Left renal cortex interstitium (tissue), 4 donors: ENCODE measurements around the gene LRSAM1. TPM values are rescaled to one million over a fixed set of nuclear protein-coding genes. Genes with fewer than 3 reads are reported as not detected.

Source experiments
- DNase-seq, 4 donors: peaks; one replicate each; pipeline ENCODE4 v3.0.0-alpha.2; 2013; ENCODE audit warnings: low read depth in 4 of 4, low spot score in 2 of 4, missing footprints in 1 of 4
- polyA plus RNA-seq, 4 donors: library from polyadenylated mRNA; unstranded; fragments of 120-200 nt; gene quantifications; one replicate each; pipeline ENCODE4 v1.2.1, GENCODE V29; 2013; ENCODE audit not compliant: insufficient read length in 4 of 4

LRSAM1 gene
- polyA plus RNA-seq, 4 donors, result 14.2 to 26.1 (median 19.1) TPM

- no peak for DNase-seq
These were observed 43.0 kb downstream of the LRSAM1 start for GRCh38 chr9:127494304-127494702.

- no peak for DNase-seq
These were observed 44.7 kb downstream of the LRSAM1 start for GRCh38 chr9:127495884-127496555.

- DNase-seq, result no peak
These were observed 45.7 kb downstream of the LRSAM1 start for GRCh38 chr9:127496974-127497373.

- DNase-seq, result no peak
These were observed 46.5 kb downstream of the LRSAM1 start for GRCh38 chr9:127497656-127498290.

DNA sequence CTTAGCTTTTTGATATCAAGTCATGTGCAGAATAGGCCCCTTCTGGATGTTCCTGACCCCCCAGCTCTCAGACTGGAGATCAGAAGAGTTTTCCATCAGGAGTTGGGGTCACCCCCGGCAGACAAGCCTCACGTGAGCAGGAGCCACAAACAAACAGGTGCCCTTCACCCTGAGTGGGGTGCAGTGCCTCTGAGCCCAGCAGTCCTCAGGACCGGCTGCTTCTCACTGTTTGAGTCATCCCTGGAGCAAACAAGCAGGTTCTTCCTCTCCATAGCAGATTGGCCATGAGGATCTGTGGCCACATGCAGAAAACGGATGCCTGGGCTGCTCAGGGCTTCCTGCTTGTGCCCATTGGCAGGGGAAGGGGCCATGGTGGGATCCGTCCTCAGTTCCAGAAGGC is 47.0 kb downstream of the LRSAM1 start:
- no peak for DNase-seq

DNA sequence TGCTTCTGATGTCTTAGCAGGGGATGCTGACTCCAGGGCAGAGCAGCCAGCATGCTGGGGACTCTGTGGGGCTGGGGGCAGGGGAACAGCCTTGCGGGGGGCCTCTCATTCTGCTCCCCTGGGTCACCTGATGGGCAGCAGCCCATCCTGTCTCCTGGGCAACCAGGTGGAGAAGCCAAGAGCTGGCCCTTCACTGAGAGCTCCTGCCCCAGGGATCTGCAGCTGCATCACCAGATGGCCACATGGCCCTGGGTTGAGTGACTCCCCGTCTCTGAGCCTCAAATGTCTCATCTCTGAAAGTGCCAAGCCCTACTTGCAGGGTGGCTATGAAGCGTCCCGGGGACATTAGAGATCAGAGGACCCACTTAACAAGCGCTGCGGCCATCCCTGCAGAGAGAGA is 49.1 kb downstream of the LRSAM1 start:
- no peak for DNase-seq

DNA sequence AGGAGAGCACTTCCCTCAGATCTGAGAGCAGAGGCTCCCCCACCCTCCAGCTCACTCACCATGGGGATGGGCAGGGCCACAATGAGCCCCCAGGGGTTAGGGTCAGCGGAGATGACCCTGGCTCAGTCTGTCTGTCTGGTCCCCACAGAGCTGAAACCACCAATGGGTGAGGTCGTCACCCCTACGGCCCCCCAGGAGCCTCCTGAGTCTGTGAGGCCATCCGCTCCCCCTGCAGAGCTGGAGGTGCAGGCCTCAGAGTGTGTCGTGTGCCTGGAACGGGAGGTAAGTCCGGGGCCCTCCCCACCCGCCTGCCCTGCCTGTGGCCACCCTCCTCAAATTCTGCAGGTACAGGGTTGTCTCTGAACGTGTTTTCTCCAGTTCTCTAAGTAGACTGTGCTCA is 49.6 kb downstream of the LRSAM1 start:
- no peak for DNase-seq

GRCh38 chr9:127501821-127502343 is 50.6 kb downstream of the LRSAM1 start:
- no peak for DNase-seq

DNA sequence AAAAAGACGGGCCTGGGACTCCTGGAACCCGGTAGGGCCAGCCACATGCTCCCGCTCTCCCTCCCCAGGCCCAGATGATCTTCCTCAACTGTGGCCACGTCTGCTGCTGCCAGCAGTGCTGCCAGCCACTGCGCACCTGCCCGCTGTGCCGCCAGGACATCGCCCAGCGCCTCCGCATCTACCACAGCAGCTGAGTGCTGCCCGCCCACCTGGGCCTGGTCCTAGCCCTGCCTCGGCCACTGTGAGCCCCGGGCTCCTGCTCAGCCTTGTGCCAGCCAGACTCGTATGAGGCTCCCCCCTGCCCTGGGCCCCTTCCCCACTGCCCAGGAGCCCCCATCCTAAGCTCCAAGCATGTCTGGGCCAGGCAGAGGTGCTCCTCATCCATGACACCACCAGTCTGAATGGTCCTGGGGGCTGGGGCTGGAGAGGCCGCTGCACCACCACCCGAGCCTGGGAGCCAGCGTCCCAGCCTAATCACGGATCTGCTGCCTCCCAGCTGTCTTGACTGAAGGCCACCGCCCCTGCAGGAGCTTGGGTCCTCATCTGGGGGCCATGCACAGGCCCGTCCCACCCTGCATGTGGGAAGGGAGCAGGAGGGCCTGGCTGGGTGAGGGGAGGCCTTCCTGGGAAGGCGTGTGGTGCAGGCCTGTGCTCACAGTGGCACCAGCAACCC is 51.5 kb downstream of the LRSAM1 start:
- DNase-seq, result no peak

DNA sequence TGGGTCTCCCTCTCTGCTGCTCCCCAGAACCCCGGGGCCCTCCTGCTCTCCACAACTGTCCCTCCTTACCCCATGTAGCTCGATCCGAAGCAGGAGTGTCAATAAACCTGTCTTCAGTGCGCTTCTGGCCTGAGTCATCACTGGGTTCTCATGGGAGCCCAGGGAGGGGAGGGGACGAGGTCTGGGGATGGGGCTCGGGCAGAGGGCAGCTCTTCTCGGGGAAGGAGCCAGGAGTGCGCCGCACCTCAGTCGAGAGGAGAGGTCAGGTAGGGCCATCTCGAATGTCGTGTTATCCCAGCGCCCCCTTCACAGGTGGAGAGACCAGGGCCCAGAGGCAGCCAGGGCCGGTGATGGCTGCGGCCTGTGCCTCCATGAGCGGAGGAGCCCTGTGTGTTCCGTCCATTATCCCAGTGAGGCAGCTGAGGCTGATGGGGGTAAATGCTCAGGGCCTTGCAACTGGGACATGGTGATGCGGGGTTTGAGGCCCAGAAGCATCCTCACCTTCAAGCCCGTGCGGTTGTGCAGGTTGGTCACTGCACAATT is 52.1 kb downstream of the LRSAM1 start:
- no peak for DNase-seq

DNA sequence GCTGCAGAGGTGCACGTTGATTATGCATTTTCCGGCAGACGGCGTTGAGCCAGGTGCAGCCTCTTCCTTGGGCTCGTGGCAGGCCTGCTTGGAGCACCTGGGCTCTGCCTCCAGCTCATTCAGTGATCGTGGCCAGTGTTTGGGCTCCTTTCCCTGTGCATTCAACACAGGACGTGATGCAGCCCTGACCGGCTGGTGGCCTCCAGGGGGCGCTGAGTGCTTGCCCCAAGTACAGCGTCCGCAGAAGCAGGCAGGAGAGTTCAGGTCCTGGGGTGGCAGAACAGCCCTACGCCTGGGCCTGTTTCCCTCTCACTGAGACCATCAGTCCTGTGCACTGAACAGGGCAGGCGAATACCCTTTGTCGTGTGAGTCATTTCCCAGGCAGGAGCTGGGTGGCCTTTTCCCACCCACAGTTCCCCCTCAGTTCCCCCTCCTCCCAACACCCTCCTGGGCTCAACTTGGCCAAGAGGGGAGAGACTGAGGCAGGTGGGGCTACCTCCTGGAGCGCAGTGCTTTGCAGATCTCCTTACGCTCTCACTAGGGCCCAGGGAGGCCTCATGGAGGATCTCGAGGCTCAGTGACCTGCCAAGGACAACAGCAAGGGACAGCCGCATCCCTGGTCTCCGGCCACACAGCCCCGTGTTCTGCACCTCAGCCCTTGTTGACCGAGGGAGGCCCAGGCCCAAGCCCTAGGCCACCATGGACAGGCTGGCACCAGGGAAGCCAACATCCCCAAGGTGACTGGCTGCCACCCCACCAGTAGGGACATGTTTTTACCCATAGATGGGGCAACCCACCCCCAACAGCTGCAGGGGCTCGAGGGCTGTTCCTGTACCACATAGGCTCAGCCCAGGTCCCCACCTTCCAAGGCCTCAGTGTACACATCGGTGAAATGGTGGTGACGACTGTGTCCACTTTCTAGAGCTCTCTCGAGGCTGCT is 52.9 kb downstream of the LRSAM1 start:
- no peak for DNase-seq

DNA sequence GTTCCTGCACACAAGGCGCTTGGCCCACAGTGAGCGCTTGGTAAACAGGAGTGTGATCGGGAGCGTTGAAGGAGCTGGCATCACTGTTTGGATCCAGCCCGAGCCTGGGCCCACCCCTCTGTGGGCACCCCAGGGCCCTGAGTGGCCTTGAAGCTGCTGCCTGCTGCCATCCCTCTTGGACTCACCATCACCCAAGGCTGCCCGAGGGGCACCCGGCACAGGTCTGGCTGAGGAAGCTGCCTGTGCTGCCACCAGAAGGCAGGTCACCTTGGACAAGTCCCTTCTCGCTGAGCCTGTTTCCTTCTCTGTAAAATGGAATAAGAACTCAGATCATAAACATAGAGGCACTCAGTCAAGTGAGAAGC is 53.6 kb downstream of the LRSAM1 start:
- no peak for DNase-seq

GRCh38 chr9:127505396-127506116 is 54.2 kb downstream of the LRSAM1 start:
- no peak for DNase-seq

DNA sequence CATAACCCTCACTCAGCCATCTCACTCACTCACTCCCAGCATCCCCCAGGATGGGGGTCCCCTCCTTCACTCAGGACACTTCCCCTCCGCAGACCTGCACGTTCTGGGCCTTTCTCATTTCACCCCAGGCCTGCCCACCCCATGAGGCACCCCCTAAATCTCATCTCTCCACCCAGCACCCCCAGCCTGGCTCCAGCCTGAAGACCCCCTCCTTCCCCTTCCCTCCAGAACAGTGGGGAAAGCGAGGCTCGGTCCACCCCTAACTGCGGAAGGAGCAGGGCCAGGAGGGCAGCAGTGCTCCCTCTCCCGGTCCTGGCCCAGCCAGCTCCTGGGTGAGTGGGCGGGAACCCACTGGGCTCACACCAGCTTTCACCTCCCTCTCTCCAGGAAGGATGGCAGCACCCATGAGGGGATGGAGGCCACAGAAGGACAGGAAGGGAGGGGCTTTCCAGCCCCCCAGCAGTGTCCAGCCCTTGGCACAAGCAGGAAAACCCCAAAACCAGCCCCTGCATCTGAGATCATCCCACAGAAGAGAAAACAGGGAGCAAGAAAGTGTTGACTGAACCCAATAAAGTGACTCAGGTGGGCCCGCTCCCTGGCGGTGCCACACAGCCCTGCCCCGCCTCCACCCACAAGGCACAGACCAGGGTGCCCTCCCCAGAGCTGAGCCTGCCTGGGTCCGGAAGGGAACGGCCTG is 55.0 kb downstream of the LRSAM1 start:
- DNase-seq, result no peak

DNA sequence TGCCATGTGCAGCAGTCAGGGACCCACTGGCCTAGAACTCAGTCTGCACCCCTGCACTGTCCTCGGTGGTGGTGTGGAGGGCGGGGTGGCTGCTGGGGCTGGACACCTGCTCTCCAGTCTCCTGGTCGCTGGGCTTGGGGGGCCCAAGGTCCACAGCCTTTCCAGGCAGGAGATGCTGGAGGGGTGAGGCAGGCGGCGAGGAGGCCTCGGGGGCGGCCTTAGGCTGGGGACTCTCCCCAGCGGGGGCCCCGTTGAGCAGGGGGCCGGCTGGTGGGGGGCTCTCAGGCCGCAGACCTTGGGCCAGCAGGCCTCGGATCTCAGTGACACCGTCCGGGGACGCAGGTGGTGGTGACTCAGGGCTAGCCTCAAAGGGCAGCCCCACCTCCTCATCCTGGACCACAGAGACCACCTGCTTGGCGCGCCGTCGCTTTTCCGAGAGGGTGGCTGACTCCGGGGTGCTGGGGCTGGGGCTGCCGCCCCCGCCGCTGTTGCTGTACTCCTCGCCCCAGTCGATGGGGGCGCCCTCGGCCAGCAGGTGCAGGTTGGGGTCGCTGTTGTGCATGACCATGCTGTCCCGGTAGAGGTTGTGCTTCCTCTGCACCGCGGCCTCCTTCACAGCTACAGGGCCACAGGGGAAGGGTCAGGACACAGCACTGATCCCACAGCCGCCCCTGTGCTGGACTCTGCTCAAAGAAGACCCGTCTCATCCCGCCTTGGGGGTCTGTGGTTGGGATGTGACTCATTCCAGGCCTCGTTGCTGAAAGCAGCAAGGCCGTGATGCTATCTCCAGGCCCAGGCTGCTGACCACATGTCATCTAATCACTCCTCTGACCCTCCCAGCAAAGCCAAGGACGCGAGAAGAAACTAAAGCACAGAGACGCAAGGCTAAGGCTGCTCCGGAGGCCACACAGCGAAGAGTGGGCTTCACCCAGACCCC is 55.8 kb downstream of the LRSAM1 start:
- no peak for DNase-seq

GRCh38 chr9:127507751-127508648 is 56.7 kb downstream of the LRSAM1 start:
- DNase-seq, result no peak

GRCh38 chr9:127508901-127509260 is 57.6 kb downstream of the LRSAM1 start:
- DNase-seq, result no peak
